Measurements from ENCODE around the gene PTGIS.

DNA sequence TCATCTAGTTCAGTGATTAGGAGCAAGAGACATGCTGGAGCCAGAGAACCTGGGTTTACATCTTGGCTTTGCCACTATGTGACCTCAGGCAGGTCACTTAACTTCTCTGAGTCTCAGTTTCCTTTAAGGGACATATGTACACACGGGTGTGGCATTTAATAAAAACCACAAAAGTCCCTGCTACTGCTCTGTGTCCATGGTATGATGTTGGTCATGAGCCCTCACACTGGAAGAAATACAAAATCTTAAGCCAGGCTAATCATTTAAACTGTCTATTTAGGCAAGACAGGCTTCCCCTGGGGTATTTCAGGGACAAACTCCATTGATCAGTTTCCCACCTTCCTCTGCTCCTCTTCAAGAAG is 12.9 kb upstream of the PTGIS start:
- TF ChIP-seq NFIC (IDR thresholded peaks at IDR 0.05) (no peak), EP300 (IDR thresholded peaks at IDR 0.05; ENCODE audit: borderline replicate concordance) (no peak), TCF12 (IDR thresholded peaks at IDR 0.05; ENCODE audit: low read depth) (no peak), YY1 (IDR thresholded peaks at IDR 0.05; ENCODE audit: low read depth) (no peak), CEBPB (IDR thresholded peaks at IDR 0.05) (no peak), RAD21 (IDR thresholded peaks at IDR 0.05; ENCODE audit: low read depth) (no peak), TAF1 (IDR thresholded peaks at IDR 0.05; ENCODE audit: low read depth) (no peak), ZBTB7A (IDR thresholded peaks at IDR 0.05; ENCODE audit: low read depth) (no peak), CREB1 (IDR thresholded peaks at IDR 0.05; ENCODE audit: low read depth) (no peak)
- TF ChIP-seq, protein P1, sequence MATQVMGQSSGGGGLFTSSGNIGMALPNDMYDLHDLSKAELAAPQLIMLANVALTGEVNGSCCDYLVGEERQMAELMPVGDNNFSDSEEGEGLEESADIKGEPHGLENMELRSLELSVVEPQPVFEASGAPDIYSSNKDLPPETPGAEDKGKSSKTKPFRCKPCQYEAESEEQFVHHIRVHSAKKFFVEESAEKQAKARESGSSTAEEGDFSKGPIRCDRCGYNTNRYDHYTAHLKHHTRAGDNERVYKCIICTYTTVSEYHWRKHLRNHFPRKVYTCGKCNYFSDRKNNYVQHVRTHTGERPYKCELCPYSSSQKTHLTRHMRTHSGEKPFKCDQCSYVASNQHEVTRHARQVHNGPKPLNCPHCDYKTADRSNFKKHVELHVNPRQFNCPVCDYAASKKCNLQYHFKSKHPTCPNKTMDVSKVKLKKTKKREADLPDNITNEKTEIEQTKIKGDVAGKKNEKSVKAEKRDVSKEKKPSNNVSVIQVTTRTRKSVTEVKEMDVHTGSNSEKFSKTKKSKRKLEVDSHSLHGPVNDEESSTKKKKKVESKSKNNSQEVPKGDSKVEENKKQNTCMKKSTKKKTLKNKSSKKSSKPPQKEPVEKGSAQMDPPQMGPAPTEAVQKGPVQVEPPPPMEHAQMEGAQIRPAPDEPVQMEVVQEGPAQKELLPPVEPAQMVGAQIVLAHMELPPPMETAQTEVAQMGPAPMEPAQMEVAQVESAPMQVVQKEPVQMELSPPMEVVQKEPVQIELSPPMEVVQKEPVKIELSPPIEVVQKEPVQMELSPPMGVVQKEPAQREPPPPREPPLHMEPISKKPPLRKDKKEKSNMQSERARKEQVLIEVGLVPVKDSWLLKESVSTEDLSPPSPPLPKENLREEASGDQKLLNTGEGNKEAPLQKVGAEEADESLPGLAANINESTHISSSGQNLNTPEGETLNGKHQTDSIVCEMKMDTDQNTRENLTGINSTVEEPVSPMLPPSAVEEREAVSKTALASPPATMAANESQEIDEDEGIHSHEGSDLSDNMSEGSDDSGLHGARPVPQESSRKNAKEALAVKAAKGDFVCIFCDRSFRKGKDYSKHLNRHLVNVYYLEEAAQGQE (IDR thresholded peaks at IDR 0.05; ENCODE audit: low read depth) = no peak
- TF ChIP-seq, protein P2, sequence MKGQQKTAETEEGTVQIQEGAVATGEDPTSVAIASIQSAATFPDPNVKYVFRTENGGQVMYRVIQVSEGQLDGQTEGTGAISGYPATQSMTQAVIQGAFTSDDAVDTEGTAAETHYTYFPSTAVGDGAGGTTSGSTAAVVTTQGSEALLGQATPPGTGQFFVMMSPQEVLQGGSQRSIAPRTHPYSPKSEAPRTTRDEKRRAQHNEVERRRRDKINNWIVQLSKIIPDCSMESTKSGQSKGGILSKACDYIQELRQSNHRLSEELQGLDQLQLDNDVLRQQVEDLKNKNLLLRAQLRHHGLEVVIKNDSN (IDR thresholded peaks at IDR 0.05) = no peak

Measured in Ishikawa (cell line).